RWPE2 (cell line): ENCODE results near the gene SPHK1.

Experiments used
- ATAC-seq: fragments of 200-7000 bp; cut with Tn5 transposase; 3 replicates; pipeline ENCODE4 v1.9.1; 2021; ENCODE audit warnings: low read depth
- DNase-seq: peaks from one replicate; pipeline ENCODE4 v3.0.0-alpha.2; 2020; ENCODE audit warnings: low spot score
- H3K27ac ChIP-seq: fragments of 450-650 bp; 2 replicates; pipeline ENCODE4 v1.5.1; 2017; ENCODE audit warnings: mild to moderate bottlenecking; ENCODE audit not compliant: poor library complexity, severe bottlenecking
- H3K27me3 ChIP-seq: fragments of 250-450 bp; sonication (Bioruptor Pico); 2 replicates; pipeline ENCODE4 v1.5.1; 2021; ENCODE audit warnings: mild to moderate bottlenecking, moderate library complexity; ENCODE audit not compliant: insufficient read depth, poor library complexity, severe bottlenecking
- H3K36me3 ChIP-seq: fragments of 250-450 bp; sonication (Bioruptor Pico); 2 replicates; pipeline ENCODE4 v1.5.1; 2020; ENCODE audit warnings: low read depth, mild to moderate bottlenecking, moderate library complexity
- H3K4me1 ChIP-seq: fragments of 250-450 bp; sonication (Bioruptor Pico); 2 replicates; pipeline ENCODE4 v1.5.1; 2021; ENCODE audit warnings: mild to moderate bottlenecking, moderate library complexity; ENCODE audit not compliant: insufficient read depth, poor library complexity, severe bottlenecking
- H3K4me3 ChIP-seq: fragments of 250-450 bp; sonication (Bioruptor Pico); 2 replicates; pipeline ENCODE4 v1.5.1; 2021; ENCODE audit warnings: mild to moderate bottlenecking, moderate library complexity; ENCODE audit not compliant: severe bottlenecking
- H3K9me3 ChIP-seq: fragments of 250-450 bp; sonication (Bioruptor Pico); 2 replicates; pipeline ENCODE4 v1.5.1; 2021; ENCODE audit warnings: mild to moderate bottlenecking, moderate library complexity; ENCODE audit not compliant: severe bottlenecking
- CTCF ChIP-seq: fragments of 450-650 bp; IDR thresholded peaks from one replicate; pipeline ENCODE4 v1.5.1; 2017; ENCODE audit warnings: mild to moderate bottlenecking, moderate library complexity; ENCODE audit not compliant: poor library complexity, severe bottlenecking

SPHK1 gene

GRCh38 chr17:76433693-76434092, 49.3 kb downstream of the SPHK1 start:
- Histone ChIP-seq H3K36me3 (peaks cover 7% of the 10 kb centered on the region; the same call in 1 of the 2 replicates), H3K4me3 (no peak overlapping the region), H3K27ac (no peak overlapping the region), H3K27me3 (no peaks in the 10 kb centered on the region), H3K4me1 (peaks cover 7% of the 10 kb centered on the region), H3K9me3 (no peaks in the 10 kb centered on the region)
- DNase-seq (no peak), ATAC-seq (no peak)
- no peak for TF ChIP-seq CTCF

- ATAC-seq: no peak
- H3K27ac ChIP-seq: no peak overlapping the region
- H3K9me3 ChIP-seq: no peaks in the 10 kb centered on the region
- H3K4me1 ChIP-seq: peaks cover 7% of the 10 kb centered on the region
- H3K36me3 ChIP-seq: peaks cover 7% of the 10 kb centered on the region; the same call in 1 of the 2 replicates
- no peaks in the 10 kb centered on the region for H3K27me3 ChIP-seq
- no peak for DNase-seq
- no peak for TF ChIP-seq CTCF
- no peak overlapping the region for H3K4me3 ChIP-seq
Measured at GRCh38 chr17:76434870-76435269, 50.5 kb downstream of the SPHK1 start.

GRCh38 chr17:76435751-76436150, 51.3 kb downstream of the SPHK1 start:
- Histone ChIP-seq H3K4me3 (no peak overlapping the region), H3K36me3 (peaks cover 7% of the 10 kb centered on the region; the same call in 1 of the 2 replicates), H3K9me3 (no peaks in the 10 kb centered on the region), H3K4me1 (peaks cover 7% of the 10 kb centered on the region), H3K27ac (no peak overlapping the region), H3K27me3 (no peaks in the 10 kb centered on the region)
- no peak for TF ChIP-seq CTCF
- DNase-seq (no peak), ATAC-seq (no peak)
